ENCODE data around the gene SPRYD3.

- TF ChIP-seq GATA1 (IDR thresholded peaks at IDR 0.05; ENCODE audit: low read depth, low read length) (no peak), POLR2A (IDR thresholded peaks at IDR 0.05; ENCODE audit: low read length) (no peak)
These were observed 28.6 kb downstream of the SPRYD3 start for GRCh38 chr12:53050426-53051057.
